Gastrocnemius medialis (tissue), 4 donors: ENCODE measurements around the gene COPS3.

Experiments
- CTCF ChIP-seq, 5 experiments: fragments of 450-650 bp in 3 of 5; fragments of 200-600 bp in 2 of 5; sonication (generic) in 2 of 5; IDR thresholded peaks in 4 of 5; conservative IDR thresholded peaks in 1 of 5; 1 replicate in 4 of 5; 2 replicates in 1 of 5; pipeline ENCODE4 v1.5.1; 2016 to 2019; ENCODE audit warnings: antibody characterized with exemption in 5 of 5, mild to moderate bottlenecking in 3 of 5, moderate library complexity in 3 of 5
- POLR2A ChIP-seq, 2 donors: fragments of 450-650 bp; IDR thresholded peaks; one replicate each; pipeline ENCODE4 v1.6.1; 2017; ENCODE audit warnings: antibody characterized with exemption in 2 of 2, mild to moderate bottlenecking in 2 of 2, moderate library complexity in 2 of 2

- TF ChIP-seq POLR2A (IDR thresholded peaks at IDR 0.05) (no peak), CTCF (IDR thresholded peaks at IDR 0.05 in 4 of 5, conservative IDR thresholded peaks at IDR 0.05 in 1 of 5) (no peak)
These were observed 66.2 kb downstream of the COPS3 start for GRCh38 chr17:17214646-17215436.
